ENCODE results near the gene MCCC2. TPM values are rescaled to one million over a fixed set of nuclear protein-coding genes. Genes with fewer than 3 reads are reported as not detected.
"Not testable (repeated sequence)": the region's sequence is repeated elsewhere in the genome, so short reads cannot be mapped to it uniquely, and the experiment has no call there.

The MCCC2 gene
- total and polyA plus RNA-seq, 2 of the 8 experiments (the other 6 are each of a cell fraction or from before 2014, with no cell fraction given): 71.7 to 86.6 TPM

DNA sequence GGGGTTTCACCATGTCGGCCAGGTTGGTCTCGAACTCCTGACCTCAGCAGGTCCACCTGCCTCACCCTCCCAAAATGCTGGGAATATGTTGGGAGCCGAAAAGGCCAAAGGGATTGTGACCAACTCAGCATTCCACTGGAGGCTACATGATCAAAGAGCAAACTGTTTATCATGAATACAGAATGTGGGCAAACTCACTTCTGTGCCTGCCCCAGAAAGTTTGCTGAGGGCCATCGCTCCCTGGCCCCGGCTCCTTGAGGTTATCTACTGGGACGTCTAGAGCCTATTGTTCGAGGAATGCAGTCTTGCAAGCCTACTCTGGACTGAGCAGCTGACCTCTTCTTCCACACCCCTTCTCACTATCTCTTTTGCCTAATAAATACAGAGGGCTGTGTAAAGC is 15.3 kb upstream of the MCCC2 start:
- H2AK5ac ChIP-seq (ENCODE audit: low read depth, low read length); H3K4ac ChIP-seq (replicated peaks; ENCODE audit: insufficient read length, low read depth, low read length); H3K79me1 ChIP-seq (ENCODE audit: low read depth, low read length); H4K8ac ChIP-seq (ENCODE audit: extremely low read depth, insufficient read depth, low read length); H3K4me2 ChIP-seq (ENCODE audit: insufficient read depth in 1 of 2, low read depth in 2 of 2, low read length in 2 of 2); H3K18ac ChIP-seq (ENCODE audit: extremely low read depth, low read length); DNase-seq (ENCODE audit: low read depth in 1 of 2, low spot score in 2 of 2); H3K27me3 ChIP-seq (replicated peaks in 1 of 4; ENCODE audit: control insufficient read depth in 3 of 4, extremely low read depth in 1 of 4, insufficient read depth in 3 of 4, low read length in 3 of 4); H4K5ac ChIP-seq (ENCODE audit: insufficient read length, low read depth, low read length); H3K23me2 ChIP-seq (ENCODE audit: low read depth, low read length); H2BK5ac ChIP-seq (ENCODE audit: low read depth, low read length); H2BK120ac ChIP-seq (replicated peaks; ENCODE audit: low read depth, low read length); H3K14ac ChIP-seq (ENCODE audit: insufficient read length); POLR2A ChIA-PET (ENCODE audit: partially characterized antibody); H3K27ac ChIP-seq (ENCODE audit: low read depth, low read length); H2BK12ac ChIP-seq (ENCODE audit: low read depth, low read length); H3K79me2 ChIP-seq (ENCODE audit: control insufficient read depth in 1 of 2, insufficient read depth in 2 of 2, low read length in 2 of 2); H4K91ac ChIP-seq (replicated peaks; ENCODE audit: insufficient read length, low read length); H3K9ac ChIP-seq (replicated peaks in 1 of 4; ENCODE audit: extremely low read depth in 1 of 4, low read depth in 3 of 4, low read length in 3 of 4); H3K36me3 ChIP-seq (ENCODE audit: control insufficient read depth in 2 of 4, insufficient read depth in 4 of 4, low read length in 3 of 4); H3K56ac ChIP-seq (replicated peaks; ENCODE audit: insufficient read length, low read depth, low read length); H2BK15ac ChIP-seq (ENCODE audit: low read length); H3K9me3 ChIP-seq (ENCODE audit: insufficient read depth in 2 of 2, low read depth in 1 of 2, low read length in 1 of 2); H3K23ac ChIP-seq (ENCODE audit: insufficient read length); FAIRE-seq; H3K4me3 ChIP-seq (ENCODE audit: extremely low read depth in 1 of 4, insufficient read depth in 2 of 4, low read depth in 3 of 4, low read length in 4 of 4); H4K20me1 ChIP-seq (replicated peaks in 1 of 2; ENCODE audit: control insufficient read depth in 1 of 2, insufficient read depth in 2 of 2, low read length in 2 of 2); H2AFZ ChIP-seq (ENCODE audit: low read length); H3K4me1 ChIP-seq (replicated peaks in 1 of 4; ENCODE audit: control insufficient read depth in 3 of 4, insufficient read depth in 4 of 4, low read length in 3 of 4); H2BK20ac ChIP-seq (ENCODE audit: low read length): not testable (repeated sequence)
- CTCF ChIA-PET (ENCODE audit: partially characterized antibody): interaction anchor here (0.6 kb wide), 1 partner anchor 76 kb away, joined by 4 read pairs; no protein-coding TSS in a partner anchor
- WGBS, 2 experiments (ENCODE audit: extremely low coverage in 1 of 2, insufficient coverage in 1 of 2, insufficient read length in 1 of 2, insufficient replicate concordance in 2 of 2, low coverage in 1 of 2, low lambda C conversion rate in 2 of 2, missing lambda C conversion rate in 1 of 2): 96% methylated on average over 7 of the region's 7 CpGs; no CpG with 5 or more reads in 1 of the 2 experiments

Data from H1 (cell line).